ENCODE results near the gene AUNIP. TPM values are rescaled to one million over a fixed set of nuclear protein-coding genes. Genes with fewer than 3 reads are reported as not detected.

The AUNIP gene
- total RNA-seq, 1 experiment from 2014 or later, result 22.2 TPM

GRCh38 chr1:25797939-25798338 is 61.3 kb downstream of the AUNIP start:
- Histone ChIP-seq H3K4ac (ENCODE audit: low read depth, low read length) (no peak overlapping the region), H2AK5ac (ENCODE audit: insufficient read length, low read length) (no peak overlapping the region), H2BK5ac (ENCODE audit: insufficient read length, low read length) (no peak overlapping the region), H2BK12ac (ENCODE audit: insufficient read length, low read depth, low read length) (no peak overlapping the region), H2BK20ac (ENCODE audit: low read depth, low read length, poor library complexity, severe bottlenecking) (no peak overlapping the region), H2AFZ (ENCODE audit: low read length) (no peak overlapping the region), H4K5ac (ENCODE audit: insufficient read length, low read depth, low read length) (no peak overlapping the region), H3K79me2 (ENCODE audit: insufficient read depth, low read length) (no peaks in the 10 kb centered on the region), H3K27ac (ENCODE audit: insufficient read length, low read depth, low read length) (no peak overlapping the region), H2BK15ac (ENCODE audit: low read depth, low read length) (no peak overlapping the region), H4K8ac (replicated peaks; ENCODE audit: insufficient read length, low read depth, low read length) (no peak overlapping the region), H3K79me1 (ENCODE audit: insufficient read depth, low read depth, low read length, poor library complexity, severe bottlenecking) (no peaks in the 10 kb centered on the region), H3K27me3 (ENCODE audit: insufficient read depth, low read length) (no peaks in the 10 kb centered on the region), H4K20me1 (ENCODE audit: control insufficient read depth, insufficient read depth, insufficient read length) (no peaks in the 10 kb centered on the region), H3K9ac (ENCODE audit: extremely low read depth, insufficient read length, low read length) (no peak overlapping the region), H3K23me2 (ENCODE audit: insufficient read length, low read depth, low read length, poor library complexity, severe bottlenecking) (peaks cover 6% of the 10 kb centered on the region), H3K4me2 (ENCODE audit: insufficient read depth, insufficient read length, low read length) (no peak overlapping the region), H3K18ac (ENCODE audit: insufficient read length, low read depth, low read length) (no peak overlapping the region), H3T11ph (ENCODE audit: low read length) (no peak overlapping the region), H3K56ac (ENCODE audit: insufficient read length, low read depth, low read length) (no peak overlapping the region), H3K23ac (ENCODE audit: insufficient read length, low read depth, low read length) (no peak overlapping the region), H3K4me1 (ENCODE audit: insufficient read depth, low read length) (no peaks in the 10 kb centered on the region), H3K9me3 (ENCODE audit: control insufficient read depth, low read depth, low read length) (no peaks in the 10 kb centered on the region), H3K14ac (ENCODE audit: insufficient read depth, low read length) (no peak overlapping the region), H4K91ac (ENCODE audit: insufficient read length, low read depth, low read length) (no peak overlapping the region), H2BK120ac (ENCODE audit: low read depth, low read length, poor library complexity, severe bottlenecking) (no peak overlapping the region)
- TF ChIP-seq CTCF (conservative IDR thresholded peaks at IDR 0.05), result peak; percentile 85
- Mint-ChIP-seq H3K4me1 (peaks cover 24 to 39% of the 10 kb centered on the region in 2 experiments), H3K27ac (no peak overlapping the region), H3K36me3 (ENCODE audit: insufficient read depth in 1 of 3, low read depth in 3 of 3) (peaks cover 0 to 15% (median 3%) of the 10 kb centered on the region in 3 experiments; a peak in 3 of 7 replicates), H3K27me3 (ENCODE audit: low read depth) (peaks cover 5% of the 10 kb centered on the region), H3K9me3 (no peaks in the 10 kb centered on the region; a peak in 1 of 5 replicates), H3K4me3 (no peak overlapping the region)
- WGBS (ENCODE audit: extremely low coverage, insufficient read length, low lambda C conversion rate), result no CpG with 5 or more reads among the region's 8 CpGs
- peak; percentile 84 for DNase-seq

Data from H9 (cell line).